ENCODE results near the gene ZFAND3.

ZFAND3 gene

GRCh38 chr6:38134704-38135088, 315.2 kb downstream of the ZFAND3 start:
- no peak for DNase-seq (ENCODE audit: low read depth)

DNA sequence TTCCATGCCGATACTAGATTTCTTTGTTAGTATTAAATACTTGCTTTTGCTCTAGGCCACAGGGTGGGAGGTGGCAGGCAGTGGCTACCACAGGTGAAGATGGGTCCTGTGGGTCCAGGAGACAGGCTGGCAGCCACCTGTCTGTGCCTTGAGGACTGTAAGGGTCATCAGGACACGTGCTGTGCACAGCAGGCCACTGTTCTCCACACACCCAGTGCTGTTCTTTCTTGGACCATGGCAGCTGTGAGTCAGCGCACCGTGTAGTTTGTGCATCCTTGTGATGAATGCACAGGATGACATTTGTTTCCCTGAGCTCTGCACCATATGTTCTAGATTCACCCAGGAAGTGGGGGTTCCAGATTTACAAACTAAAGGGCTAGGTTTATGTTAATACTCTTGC, 317.0 kb downstream of the ZFAND3 start:
- DNase-seq (ENCODE audit: low read depth): no peak

- no peak for DNase-seq (ENCODE audit: low read depth)
Observed at GRCh38 chr6:38137608-38138265, 318.2 kb downstream of the ZFAND3 start.

- no peak for DNase-seq (ENCODE audit: low read depth)
Observed at GRCh38 chr6:38138374-38138773, 318.8 kb downstream of the ZFAND3 start.

DNA sequence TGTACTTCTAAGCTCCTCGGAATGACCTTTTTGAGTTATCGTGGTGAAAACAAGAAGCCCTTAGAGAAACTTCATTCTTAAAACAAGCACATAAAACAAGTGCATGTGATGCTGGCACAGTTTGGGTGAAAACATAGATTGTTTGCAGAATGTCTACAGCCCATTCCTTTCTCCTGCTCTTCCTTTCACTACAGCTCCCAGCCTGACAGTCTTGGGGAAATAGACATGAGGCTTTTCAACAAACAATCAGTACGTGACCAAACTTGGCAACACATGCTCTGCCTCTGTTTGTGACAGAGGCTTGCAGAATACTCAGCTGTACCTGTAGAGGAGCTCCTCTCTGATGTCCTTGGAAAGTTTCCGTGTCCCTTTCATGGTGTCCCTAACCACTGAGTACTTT, 321.6 kb downstream of the ZFAND3 start:
- no peak for DNase-seq (ENCODE audit: low read depth)

GRCh38 chr6:38141716-38142115, 322.2 kb downstream of the ZFAND3 start:
- no peak for DNase-seq (ENCODE audit: low read depth)

- no peak for DNase-seq (ENCODE audit: low read depth)
Observed at GRCh38 chr6:38142178-38142902, 322.8 kb downstream of the ZFAND3 start.

- DNase-seq (ENCODE audit: low read depth): no peak
Observed at GRCh38 chr6:38143191-38144150, 323.9 kb downstream of the ZFAND3 start.

GRCh38 chr6:38144365-38144945, 324.9 kb downstream of the ZFAND3 start:
- no peak for DNase-seq (ENCODE audit: low read depth)

GRCh38 chr6:38146021-38146733, 326.6 kb downstream of the ZFAND3 start:
- no peak for DNase-seq (ENCODE audit: low read depth)

GRCh38 chr6:38146734-38147027, 327.2 kb downstream of the ZFAND3 start:
- DNase-seq (ENCODE audit: low read depth): no peak

DNA sequence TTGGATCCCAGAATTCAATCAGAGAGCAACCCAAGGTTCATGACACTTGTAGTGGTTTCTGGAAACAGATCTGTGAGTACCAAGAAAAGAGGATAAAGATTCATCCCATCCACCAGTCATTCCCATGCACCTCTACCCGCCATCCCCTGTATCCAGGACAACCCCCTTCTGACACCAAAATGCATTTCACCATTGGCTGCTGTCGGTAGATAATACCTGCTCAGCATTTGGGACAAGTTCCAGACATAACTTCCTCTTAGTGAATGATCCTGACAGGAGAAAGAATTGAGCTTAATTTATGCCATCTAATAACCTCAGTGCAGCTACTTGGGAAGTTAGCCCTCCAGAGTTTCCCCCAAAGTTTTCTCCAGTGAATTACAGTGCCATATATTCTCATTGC, 329.1 kb downstream of the ZFAND3 start:
- no peak for DNase-seq (ENCODE audit: low read depth)

DNA sequence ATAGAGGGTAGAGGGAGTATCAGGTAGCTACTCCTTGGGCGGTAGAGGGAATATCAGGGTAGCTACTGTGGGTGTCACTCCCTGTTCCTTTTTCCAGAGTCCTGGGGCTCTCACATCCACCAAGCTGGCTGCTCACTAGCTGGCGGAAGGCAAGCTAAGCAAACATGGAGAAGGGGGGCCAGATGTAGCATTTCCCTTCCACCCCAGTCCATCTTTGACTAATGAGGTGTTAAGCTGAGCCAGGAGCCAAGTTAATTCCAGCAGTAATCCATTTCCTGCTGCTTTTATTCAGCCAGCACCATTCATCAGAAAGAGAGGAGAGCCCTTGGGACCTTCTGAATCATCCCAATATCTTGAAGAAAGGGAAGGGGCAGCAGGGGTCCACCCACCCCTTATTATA, 330.0 kb downstream of the ZFAND3 start:
- DNase-seq (ENCODE audit: low read depth): no peak

DNA sequence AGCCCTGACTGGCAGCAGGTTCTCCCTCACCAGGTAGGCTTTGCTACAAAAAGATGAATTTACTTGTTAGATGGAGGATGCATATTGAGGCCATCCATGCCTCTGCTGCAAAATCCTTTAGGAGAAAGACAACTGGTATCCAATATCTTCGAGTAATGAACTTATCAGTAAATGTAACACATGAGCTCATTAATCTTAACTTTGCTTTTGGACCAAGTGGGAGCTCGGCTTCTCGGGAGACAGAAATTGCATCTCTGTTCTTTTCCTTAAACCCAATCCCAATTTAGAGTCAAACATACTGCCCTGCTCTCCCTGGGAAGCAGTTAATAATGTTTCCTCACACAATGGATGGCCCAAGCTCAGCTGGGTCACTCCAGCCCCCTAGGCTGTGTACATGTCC, 330.5 kb downstream of the ZFAND3 start:
- DNase-seq (ENCODE audit: low read depth): no peak

DNA sequence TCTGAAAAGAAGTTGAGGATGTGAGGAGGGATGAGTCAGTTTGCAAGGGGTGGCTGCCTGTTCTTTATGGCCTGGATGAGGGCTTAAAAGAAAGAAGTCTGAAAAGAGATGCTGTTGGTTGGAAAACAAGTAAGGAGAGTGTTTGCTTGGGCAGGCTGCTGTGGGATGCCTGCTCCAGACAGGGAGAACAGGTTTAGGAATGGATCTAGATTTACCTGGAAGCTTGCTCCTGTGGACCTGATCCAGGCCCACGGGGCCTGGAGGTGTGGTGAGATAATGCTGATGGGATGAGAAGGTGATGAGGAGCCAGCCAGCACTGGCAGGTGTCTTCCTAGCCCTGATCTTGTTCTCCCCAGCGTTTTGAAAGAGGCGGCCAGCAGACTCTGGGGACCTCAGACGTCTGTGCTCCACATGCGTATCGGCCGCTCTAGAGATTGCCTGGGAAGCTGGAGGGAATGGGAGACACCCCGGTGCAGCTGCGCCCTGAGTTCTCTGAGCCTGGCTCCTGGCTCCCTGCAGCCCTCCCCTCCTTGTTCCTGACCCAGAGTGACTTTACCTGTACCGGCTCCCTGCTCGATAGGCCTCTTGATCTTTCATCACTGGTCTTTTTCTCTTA, 331.3 kb downstream of the ZFAND3 start:
- no peak for DNase-seq (ENCODE audit: low read depth)

DNA sequence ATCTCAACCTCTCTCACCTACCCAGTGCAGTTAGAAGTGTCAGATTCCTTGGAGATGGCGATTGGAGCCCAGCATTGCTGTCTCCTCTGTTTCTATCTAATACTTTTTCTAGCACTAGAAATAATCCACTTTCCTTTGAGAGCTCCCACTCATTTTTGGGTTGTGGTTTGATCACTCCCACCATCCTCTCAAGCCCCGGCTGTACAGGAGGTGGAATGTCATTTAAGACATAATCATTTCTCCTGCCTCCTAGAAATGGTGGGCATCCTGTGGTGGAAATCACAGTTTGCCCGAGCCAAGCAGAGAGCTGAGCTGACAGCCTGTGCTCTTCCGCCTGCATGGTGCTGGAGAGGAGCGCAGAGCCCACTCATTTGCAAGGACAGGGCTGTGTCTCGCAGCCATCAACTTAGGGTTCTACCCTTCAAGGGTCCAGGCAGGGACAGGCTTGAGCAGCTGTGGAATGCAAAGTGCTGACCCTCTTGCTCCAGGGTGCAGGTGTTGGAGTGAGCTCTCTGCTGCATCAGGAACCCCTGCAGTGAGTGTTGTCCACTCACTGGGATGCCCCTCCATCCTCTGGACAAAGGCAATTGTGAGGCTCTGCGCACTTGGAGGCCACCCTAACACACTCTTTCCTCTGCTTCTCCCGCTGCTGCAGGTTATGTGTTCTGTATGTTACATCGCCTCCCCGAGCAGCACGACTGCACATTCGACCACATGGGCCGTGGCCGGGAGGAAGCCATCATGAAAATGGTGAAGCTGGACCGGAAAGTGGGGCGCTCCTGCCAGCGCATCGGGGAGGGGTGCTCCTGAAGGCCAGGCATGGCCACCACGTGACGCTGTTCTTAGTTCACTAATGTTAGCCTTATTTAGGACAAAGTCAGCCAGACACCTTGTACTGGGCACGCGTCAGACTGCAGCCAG, 332.3 kb downstream of the ZFAND3 start:
- DNase-seq (ENCODE audit: low read depth): no peak

DNA sequence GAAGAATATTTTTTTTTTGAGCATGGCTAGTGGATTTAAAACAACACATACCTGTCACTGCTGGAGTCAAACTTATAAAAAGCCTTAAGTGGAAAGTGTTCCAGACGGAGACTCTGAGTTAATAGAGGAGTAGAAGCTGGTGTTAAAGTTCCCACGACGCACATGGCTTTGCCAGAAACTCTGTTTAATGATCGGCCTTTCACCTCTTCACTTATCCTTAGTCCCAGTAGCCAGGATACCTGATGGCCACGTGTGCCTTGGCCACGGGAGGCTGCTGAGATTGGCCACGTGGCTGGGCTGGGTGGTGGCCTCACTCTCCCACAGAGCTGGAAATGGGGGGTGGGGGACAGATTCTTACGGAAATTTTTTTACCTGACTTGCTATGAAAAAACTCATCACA, 333.1 kb downstream of the ZFAND3 start:
- DNase-seq (ENCODE audit: low read depth): no peak

DNA sequence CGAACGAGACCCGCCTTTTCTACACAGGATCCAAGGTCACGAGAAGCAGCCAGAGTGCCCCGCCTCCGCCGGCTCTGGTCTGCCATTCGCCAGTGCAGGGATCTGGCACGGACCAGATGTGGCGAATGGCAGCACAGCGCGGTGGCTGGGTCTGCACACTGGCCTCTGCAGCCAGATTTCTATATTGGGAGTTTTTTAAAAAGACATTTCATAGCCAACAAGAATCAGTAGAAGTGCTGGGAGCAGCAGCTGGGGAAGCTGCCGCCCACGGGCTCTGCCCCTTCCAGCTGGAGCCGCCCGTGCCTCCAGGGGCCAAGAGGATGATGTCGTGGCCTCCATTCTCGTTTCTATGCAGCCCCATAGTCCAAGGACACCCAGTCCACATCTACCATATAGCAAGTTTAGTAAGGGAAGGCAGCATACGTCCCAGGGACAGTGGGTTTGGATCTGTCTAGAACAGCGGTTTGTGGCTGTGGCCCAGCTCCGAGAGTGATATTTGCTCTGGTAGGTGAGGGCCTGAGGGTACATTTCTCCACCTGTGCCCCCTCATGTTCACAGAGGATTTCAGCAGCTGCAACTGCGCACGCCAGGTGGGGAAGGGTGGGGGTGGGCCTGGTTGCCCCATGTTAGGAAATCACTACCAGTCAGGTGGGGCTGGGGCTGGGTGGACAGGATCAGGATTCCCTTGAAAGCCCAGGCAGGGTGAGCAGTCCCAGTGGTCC, 333.7 kb downstream of the ZFAND3 start:
- no peak for DNase-seq (ENCODE audit: low read depth)

DNA sequence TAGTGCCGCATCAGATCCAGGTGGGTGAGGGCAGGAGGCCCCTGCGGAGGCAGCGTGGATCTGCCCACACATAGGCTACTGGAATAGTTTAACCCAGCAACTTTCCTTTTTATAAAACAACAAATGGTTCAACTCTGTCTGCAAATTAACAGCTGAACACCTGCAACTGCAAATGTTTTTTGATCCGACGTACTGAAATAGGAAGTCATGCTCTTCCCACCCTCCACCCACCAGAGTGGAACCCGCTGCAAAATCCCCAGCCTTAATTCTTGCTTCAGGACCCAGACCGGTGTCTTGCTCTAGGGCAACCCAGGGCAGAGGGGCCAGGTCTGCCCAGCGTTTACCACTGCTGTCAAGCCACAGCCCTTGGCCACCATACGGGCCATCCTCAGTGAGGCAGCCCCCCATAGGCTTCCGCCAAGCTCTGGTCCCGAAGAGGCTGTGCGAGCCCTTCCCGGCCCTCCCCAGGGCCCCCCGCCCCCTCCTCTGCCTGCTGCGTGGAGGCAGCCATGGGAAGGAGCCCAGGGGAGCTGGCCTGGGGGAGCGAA, 334.3 kb downstream of the ZFAND3 start:
- DNase-seq (ENCODE audit: low read depth): no peak
